H1 (cell line): ENCODE results near the gene ETS1. TPM values are rescaled to one million over a fixed set of nuclear protein-coding genes. Genes with fewer than 3 reads are reported as not detected.

ENCODE experiments used
- CTCF ChIA-PET: fragments of 300-600 bp; sonication (Branson Sonifier 250); formaldehyde crosslinking; loops from one replicate; lab custom pipeline; 2021; ENCODE audit not compliant: partially characterized antibody; lab: Charles Lee
- POLR2A ChIA-PET: fragments of 300-600 bp; sonication (Branson Sonifier 250); formaldehyde crosslinking; loops from one replicate; lab custom pipeline; 2021; ENCODE audit warnings: inconsistent platforms; ENCODE audit not compliant: partially characterized antibody; lab: Charles Lee
- DNase-seq, 2 experiments: peaks; one replicate each; pipeline versions ENCODE4 v3.0.0 to v3.0.0-alpha.2; 2010 to 2022; ENCODE audit warnings: low spot score in 2 of 2, low read depth in 1 of 2, mixed read lengths in 1 of 2
- FAIRE-seq: peaks from 2 replicates; lab custom pipeline; 2011; peaks lifted over from hg19 to GRCh38; lab: Jason Lieb, UNC
- H2AFZ ChIP-seq: 2 replicates; pipeline ENCODE4 v1.8.1; 2012; ENCODE audit warnings: low read length, inconsistent platforms
- H2AK5ac ChIP-seq: 2 replicates; pipeline ENCODE4 v1.6.1; 2013; ENCODE audit warnings: low read depth, low read length
- H2BK120ac ChIP-seq: replicated peaks from 2 replicates; pipeline ENCODE3; 2013; ENCODE audit warnings: low read depth, low read length, inconsistent platforms
- H2BK12ac ChIP-seq: 2 replicates; pipeline ENCODE4 v1.6.1; 2013; ENCODE audit warnings: low read depth, low read length
- H2BK15ac ChIP-seq: 2 replicates; pipeline ENCODE4 v1.6.1; 2013; ENCODE audit warnings: low read length
- H2BK20ac ChIP-seq: 2 replicates; pipeline ENCODE4 v1.6.1; 2013; ENCODE audit warnings: low read length
- H2BK5ac ChIP-seq: 2 replicates; pipeline ENCODE4 v1.6.1; 2013; ENCODE audit warnings: low read depth, low read length
- H3K14ac ChIP-seq: 2 replicates; pipeline ENCODE4 v1.6.1; 2013; ENCODE audit warnings: inconsistent platforms; ENCODE audit not compliant: insufficient read length
- H3K18ac ChIP-seq: 2 replicates; pipeline ENCODE4 v1.6.1; 2013; ENCODE audit warnings: low read length; ENCODE audit errors: extremely low read depth
- H3K23ac ChIP-seq: 2 replicates; pipeline ENCODE4 v1.6.1; 2013; ENCODE audit warnings: inconsistent platforms; ENCODE audit not compliant: insufficient read length
- H3K23me2 ChIP-seq: 2 replicates; pipeline ENCODE4 v1.6.1; 2013; ENCODE audit warnings: low read depth, low read length
- H3K27ac ChIP-seq: 2 replicates; pipeline ENCODE4 v1.6.1; 2011; ENCODE audit warnings: low read depth, low read length, inconsistent platforms
- H3K27me3 ChIP-seq, 4 experiments: replicated peaks in 1 of 4; 1 replicate in 1 of 4; 2 replicates in 3 of 4; pipeline versions ENCODE4 v1.6.1 to v1.8.1; 2011 to 2013; ENCODE audit warnings: low read length in 3 of 4, mild to moderate bottlenecking in 3 of 4, inconsistent platforms in 2 of 4, mixed read lengths in 2 of 4, moderate library complexity in 1 of 4; ENCODE audit not compliant: control insufficient read depth in 3 of 4, insufficient read depth in 3 of 4; ENCODE audit errors: extremely low read depth in 1 of 4
- H3K36me3 ChIP-seq, 4 experiments: 2 replicates each; pipeline versions ENCODE4 v1.6.1 to v1.8.1; 2011 to 2013; ENCODE audit warnings: mild to moderate bottlenecking in 4 of 4, low read length in 3 of 4, moderate library complexity in 2 of 4, control low read depth in 1 of 4, inconsistent platforms in 1 of 4; ENCODE audit not compliant: insufficient read depth in 4 of 4, control insufficient read depth in 2 of 4
- H3K4ac ChIP-seq: replicated peaks from 2 replicates; pipeline ENCODE3; 2013; ENCODE audit warnings: low read length, low read depth, mixed read lengths, inconsistent platforms; ENCODE audit not compliant: insufficient read length
- H3K4me1 ChIP-seq, 4 experiments: replicated peaks in 1 of 4; 1 replicate in 1 of 4; 2 replicates in 3 of 4; pipeline versions ENCODE4 v1.6.1 to v1.8.1; 2011 to 2013; ENCODE audit warnings: low read length in 3 of 4, inconsistent platforms in 2 of 4, mixed read lengths in 1 of 4; ENCODE audit not compliant: insufficient read depth in 4 of 4, control insufficient read depth in 3 of 4
- H3K4me2 ChIP-seq, 2 experiments: 2 replicates each; pipeline versions ENCODE4 v1.6.1 to v1.8.1; 2011 to 2013; ENCODE audit warnings: low read depth in 2 of 2, low read length in 2 of 2, control low read depth in 1 of 2, inconsistent platforms in 1 of 2, mild to moderate bottlenecking in 1 of 2; ENCODE audit not compliant: insufficient read depth in 1 of 2
- H3K4me3 ChIP-seq, 4 experiments: fragments of 200-600, 300-600 bp in 1 of 4; sonication (generic), shearing (Covaris generic), sonication (Bioruptor Twin) in 1 of 4; 2 replicates each; pipeline versions ENCODE4 v1.5.1 to v1.8.1; 2011 to 2016; ENCODE audit warnings: low read length in 4 of 4, low read depth in 3 of 4, control low read depth in 2 of 4, inconsistent platforms in 2 of 4, mild to moderate bottlenecking in 2 of 4, mixed read lengths in 1 of 4, moderate library complexity in 1 of 4; ENCODE audit not compliant: insufficient read depth in 2 of 4; ENCODE audit errors: extremely low read depth in 1 of 4
- H3K56ac ChIP-seq: replicated peaks from 2 replicates; pipeline ENCODE3; 2013; ENCODE audit warnings: low read depth, mild to moderate bottlenecking, mixed read lengths, low read length, inconsistent platforms; ENCODE audit not compliant: insufficient read length
- H3K79me1 ChIP-seq: 2 replicates; pipeline ENCODE4 v1.6.1; 2013; ENCODE audit warnings: low read depth, low read length, control low read depth
- H3K79me2 ChIP-seq, 2 experiments: 2 replicates each; pipeline versions ENCODE4 v1.6.1 to v1.8.1; 2012 to 2013; ENCODE audit warnings: low read length in 2 of 2, mild to moderate bottlenecking in 2 of 2, inconsistent platforms in 1 of 2; ENCODE audit not compliant: insufficient read depth in 2 of 2, control insufficient read depth in 1 of 2
- H3K9ac ChIP-seq, 4 experiments: replicated peaks in 1 of 4; 1 replicate in 1 of 4; 2 replicates in 3 of 4; pipeline versions ENCODE4 v1.6.1 to v1.8.1; 2011 to 2013; ENCODE audit warnings: low read depth in 3 of 4, low read length in 3 of 4, control low read depth in 2 of 4, mild to moderate bottlenecking in 2 of 4, moderate library complexity in 2 of 4, inconsistent platforms in 1 of 4; ENCODE audit errors: extremely low read depth in 1 of 4
- H3K9me3 ChIP-seq, 2 experiments: 2 replicates each; pipeline versions ENCODE4 v1.6.1 to v1.8.1; 2012 to 2013; ENCODE audit warnings: mild to moderate bottlenecking in 2 of 2, moderate library complexity in 2 of 2, control low read depth in 1 of 2, inconsistent platforms in 1 of 2, low read depth in 1 of 2, low read length in 1 of 2, mixed read lengths in 1 of 2; ENCODE audit not compliant: insufficient read depth in 2 of 2
- H4K20me1 ChIP-seq, 2 experiments: replicated peaks in 1 of 2; 2 replicates each; pipeline versions ENCODE3 to v1.8.1; 2011 to 2013; ENCODE audit warnings: inconsistent platforms in 2 of 2, low read length in 2 of 2, mild to moderate bottlenecking in 1 of 2; ENCODE audit not compliant: insufficient read depth in 2 of 2, control insufficient read depth in 1 of 2
- H4K5ac ChIP-seq: 2 replicates; pipeline ENCODE4 v1.6.1; 2013; ENCODE audit warnings: low read length, low read depth, mixed read lengths, inconsistent platforms; ENCODE audit not compliant: insufficient read length
- H4K8ac ChIP-seq: 2 replicates; pipeline ENCODE4 v1.8.0; 2013; ENCODE audit warnings: mild to moderate bottlenecking, moderate library complexity, low read length, inconsistent platforms; ENCODE audit not compliant: insufficient read depth; ENCODE audit errors: extremely low read depth
- H4K91ac ChIP-seq: replicated peaks from 2 replicates; pipeline ENCODE3; 2013; ENCODE audit warnings: low read length, mixed read lengths, inconsistent platforms; ENCODE audit not compliant: insufficient read length
- CTCF ChIP-seq, 3 experiments: IDR thresholded peaks; 1 replicate in 2 of 3; 2 replicates in 1 of 3; pipeline versions ENCODE4 v1.5.1 to v1.6.1; 2011; ENCODE audit warnings: low read length in 3 of 3, mild to moderate bottlenecking in 3 of 3, inconsistent platforms in 2 of 3, low read depth in 1 of 3, moderate library complexity in 1 of 3; ENCODE audit not compliant: insufficient read depth in 1 of 3; ENCODE audit errors: control extremely low read depth in 1 of 3
- HDAC6 ChIP-seq: IDR thresholded peaks from one replicate; pipeline ENCODE4 v1.7.1; 2012; ENCODE audit warnings: low read depth, mild to moderate bottlenecking, inconsistent platforms, low read length, moderate library complexity
- NRF1 ChIP-seq: IDR thresholded peaks from 2 replicates; pipeline ENCODE4 v1.6.1; 2011; ENCODE audit warnings: mild to moderate bottlenecking, low read depth, low read length, improper control_type of control experiment
- SP2 ChIP-seq: IDR thresholded peaks from 2 replicates; pipeline ENCODE4 v1.6.1; 2012; ENCODE audit warnings: mild to moderate bottlenecking, low read length, inconsistent platforms
- WGBS, 2 experiments: shearing (Covaris generic) in 1 of 2; methylation state at CpG; one replicate each; pipeline versions ENCODE4 v1.1.6 to v1.1.7; 2013 to 2015; ENCODE audit warnings: low lambda C conversion rate in 2 of 2, mixed read lengths in 2 of 2, inconsistent platforms in 1 of 2, low coverage in 1 of 2, missing lambda C conversion rate in 1 of 2; ENCODE audit not compliant: insufficient replicate concordance in 2 of 2, insufficient coverage in 1 of 2, insufficient read length in 1 of 2; ENCODE audit errors: extremely low coverage in 1 of 2, missing lambda C conversion rate in 1 of 2; 5-methylcytosine and 5-hydroxymethylcytosine counted together
- polyA plus RNA-seq, 7 experiments: library from polyadenylated mRNA; depleted of rRNA in 3 of 7; stranded (reverse) in 5 of 7; unstranded in 2 of 7; fragments of >200 nt in 5 of 7; fragments of 200-250 nt in 2 of 7; gene quantifications; 1 replicate in 5 of 7; 2 replicates in 1 of 7; 4 replicates in 1 of 7; pipeline versions ENCODE4 v1.2.1 to v1.2.3, GENCODE V29; 2011 to 2013; ENCODE audit warnings: missing spikeins in 2 of 7, mixed read lengths in 2 of 7
- total RNA-seq: library from RNA; stranded (reverse); fragmentation: NEBNext Ultra II Directional; extraction: Animal tissue kit (Norgen Biotek cat#: 25700); gene quantifications from 2 replicates; pipeline ENCODE4 v1.2.1, GENCODE V29; 2021

ETS1 gene
- total and polyA plus RNA-seq, 2 of the 8 experiments (the other 6 are each of a cell fraction or from before 2014, with no cell fraction given): 10.0 to 35.3 TPM

GRCh38 chr11:128515086-128515485 lies 72.3 kb downstream of the ETS1 start:
- Histone ChIP-seq H3K79me2 (peaks cover 0 to 5% of the 10 kb centered on the region in 2 experiments; a peak in 1 of 4 replicates), H2BK12ac (no peak overlapping the region), H3K27me3 (0 out of 7 replicates have a peak, but pooled peaks cover 0 to under 1% (median 0%) of the 10 kb centered on the region in 4 experiments), H3K9ac (no peak overlapping the region), H4K91ac (no peak overlapping the region), H3K4me1 (no peaks in the 10 kb centered on the region), H3K23me2 (no peaks in the 10 kb centered on the region), H3K9me3 (no peaks in the 10 kb centered on the region), H4K8ac (no peak overlapping the region), H3K4me2 (no peak overlapping the region), H4K5ac (no peak overlapping the region), H3K14ac (no peak overlapping the region), H3K56ac (no peak overlapping the region), H2AK5ac (no peak overlapping the region), H2BK15ac (no peak overlapping the region), H3K23ac (no peak overlapping the region), H2BK5ac (no peak overlapping the region), H2BK120ac (no peak overlapping the region), H3K36me3 (no peaks in the 10 kb centered on the region)
- CTCF ChIA-PET: no interaction called here
- FAIRE-seq: no peak
- TF ChIP-seq HDAC6: no peak
- TF ChIP-seq SP2: no peak
- no peak for TF ChIP-seq NRF1
- TF ChIP-seq CTCF (IDR thresholded peaks at IDR 0.05; ENCODE audit: control extremely low read depth in 1 of 3, insufficient read depth in 1 of 3, low read depth in 1 of 3, low read length in 3 of 3): no peak
- TF ChIP-seq, all 59 proteins: peak for 0
- POLR2A ChIA-PET: no interaction called here
- Histone ChIP-seq H3K4ac (no peak overlapping the region), H2BK20ac (no peak overlapping the region), H3K79me1 (no peaks in the 10 kb centered on the region; the same call in 1 of the 2 replicates), H2AFZ (no peak overlapping the region), H4K20me1 (peaks cover 1 to 2% of the 10 kb centered on the region in 2 experiments), H3K27ac (no peak overlapping the region), H3K4me3 (no peak overlapping the region), H3K18ac (no peak overlapping the region)
- 93 to 100% methylated on average over 1 to 6 of the region's 6 CpGs for WGBS, 2 experiments
- no peak for DNase-seq
